Measurements from ENCODE around the gene CNTNAP3B. TPM values are rescaled to one million over a fixed set of nuclear protein-coding genes. Genes with fewer than 3 reads are reported as not detected.
"Not testable (repeated sequence)": the region's sequence is repeated elsewhere in the genome, so short reads cannot be mapped to it uniquely, and the experiment has no call there.

The CNTNAP3B gene
- total RNA-seq, 1 donor from 2014 or later = 22.8 TPM

DNA sequence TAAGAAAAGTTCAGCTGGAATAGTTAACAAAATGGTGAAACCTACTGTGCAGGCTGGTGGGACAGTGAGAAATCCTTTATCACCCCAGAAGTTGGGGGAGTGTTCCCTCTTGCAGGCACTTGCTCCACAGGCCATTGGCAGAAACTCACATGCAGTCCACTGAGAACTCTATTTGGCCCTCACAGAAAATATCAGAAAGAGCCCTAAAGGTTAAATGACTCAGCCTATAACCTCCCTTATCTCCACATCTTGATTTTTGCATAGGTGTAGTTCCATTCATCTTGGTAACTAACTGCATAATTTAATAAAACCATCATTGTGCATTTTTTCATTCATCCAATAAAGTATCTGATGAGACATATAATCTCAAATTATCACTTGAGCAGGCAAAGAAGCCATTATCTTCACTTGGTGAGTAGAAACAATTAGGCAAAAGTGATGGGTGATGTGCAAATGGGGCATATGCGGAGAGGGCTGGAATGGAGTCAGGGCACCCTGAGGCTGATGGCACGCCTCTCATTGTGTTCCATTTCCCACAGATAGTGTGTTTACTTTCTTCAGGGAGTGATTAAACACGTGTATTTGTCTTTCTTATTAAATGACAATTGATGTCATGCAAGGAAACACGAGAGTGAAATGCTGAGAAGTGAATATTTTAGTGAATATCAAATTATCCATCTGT, 45.2 kb downstream of the CNTNAP3B start:
- H3K9me3 Mint-ChIP-seq; H3K4me1 ChIP-seq; H3K4me1 Mint-ChIP-seq; H3F3A ChIP-seq (ENCODE audit: low read depth); H3K27me3 ChIP-seq; H3K27ac ChIP-seq; H3K27me3 Mint-ChIP-seq (ENCODE audit: insufficient read depth, low read depth); H3K79me2 ChIP-seq (ENCODE audit: low read depth); H3K4me3 ChIP-seq; H3K9me3 ChIP-seq (ENCODE audit: low read depth); H4K20me1 ChIP-seq (ENCODE audit: low read depth); H3K4me3 Mint-ChIP-seq; H3K9ac ChIP-seq; H3K27ac Mint-ChIP-seq; H3K36me3 Mint-ChIP-seq; DNase-seq (ENCODE audit: low spot score); H3K36me3 ChIP-seq; H2AFZ ChIP-seq (replicated peaks); H3K4me2 ChIP-seq: not testable (repeated sequence)

GRCh38 chr9:42080376-42080775, 48.9 kb downstream of the CNTNAP3B start:
- H3K9me3 Mint-ChIP-seq; H3K4me1 ChIP-seq; H4K20me1 ChIP-seq (ENCODE audit: low read depth); H3K4me3 Mint-ChIP-seq; H3K9ac ChIP-seq; H3K36me3 ChIP-seq; H2AFZ ChIP-seq (replicated peaks); H3K4me1 Mint-ChIP-seq; H3K4me3 ChIP-seq; H3K27me3 ChIP-seq; H3K27me3 Mint-ChIP-seq (ENCODE audit: insufficient read depth, low read depth); H3K36me3 Mint-ChIP-seq; H3F3A ChIP-seq (ENCODE audit: low read depth); H3K79me2 ChIP-seq (ENCODE audit: low read depth); H3K9me3 ChIP-seq (ENCODE audit: low read depth): not testable (repeated sequence)
- peak overlapping the region; percentile 66 for H3K27ac Mint-ChIP-seq
- TF ChIP-seq EZH2phosphoT487 (IDR thresholded peaks at IDR 0.05) = peak; percentile 45
- H3K4me2 ChIP-seq = peak overlapping the region; percentile 45
- DNase-seq (ENCODE audit: low spot score) = peak; percentile 80
- peak overlapping the region; percentile 85 for H3K27ac ChIP-seq

DNA sequence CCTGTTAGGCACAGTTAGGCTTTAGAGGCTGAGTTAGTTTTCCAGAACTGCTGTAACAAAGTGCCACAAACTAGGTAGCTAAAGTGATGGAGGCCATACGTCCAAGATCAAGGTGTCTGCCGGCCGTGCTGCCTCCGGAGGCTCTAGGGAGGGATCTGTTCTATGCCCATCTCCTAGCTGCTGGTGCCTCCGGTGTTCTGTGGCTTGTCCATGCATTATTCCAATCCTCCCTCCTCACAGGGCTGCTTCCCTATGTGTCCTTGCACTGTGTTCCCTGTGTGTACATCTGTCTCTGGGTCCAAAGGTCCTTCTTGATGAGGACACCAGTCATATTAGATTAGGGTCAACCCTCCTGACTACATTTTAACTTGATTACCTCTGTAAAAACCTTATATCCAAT, 54.4 kb downstream of the CNTNAP3B start:
- H3K79me2 ChIP-seq (ENCODE audit: low read depth); H3K36me3 ChIP-seq; H3K4me2 ChIP-seq; H3K4me1 Mint-ChIP-seq; H3K27ac Mint-ChIP-seq; DNase-seq (ENCODE audit: low spot score); H3K27me3 Mint-ChIP-seq (ENCODE audit: insufficient read depth, low read depth); H3F3A ChIP-seq (ENCODE audit: low read depth); H3K9ac ChIP-seq; H2AFZ ChIP-seq (replicated peaks); H4K20me1 ChIP-seq (ENCODE audit: low read depth); H3K27ac ChIP-seq; H3K4me1 ChIP-seq; H3K27me3 ChIP-seq; H3K36me3 Mint-ChIP-seq; H3K9me3 Mint-ChIP-seq; H3K4me3 ChIP-seq; H3K4me3 Mint-ChIP-seq; H3K9me3 ChIP-seq (ENCODE audit: low read depth): not testable (repeated sequence)

GRCh38 chr9:42071026-42071425, 58.2 kb downstream of the CNTNAP3B start:
- not testable (repeated sequence) for H2AFZ ChIP-seq (replicated peaks); DNase-seq (ENCODE audit: low spot score); H3K27ac ChIP-seq; H3K4me3 ChIP-seq; H3K27me3 Mint-ChIP-seq (ENCODE audit: insufficient read depth, low read depth); H3K9ac ChIP-seq; H3K4me3 Mint-ChIP-seq; H3F3A ChIP-seq (ENCODE audit: low read depth); H3K27me3 ChIP-seq; H3K36me3 ChIP-seq; H3K27ac Mint-ChIP-seq; H3K9me3 Mint-ChIP-seq; H4K20me1 ChIP-seq (ENCODE audit: low read depth); H3K4me1 ChIP-seq; H3K79me2 ChIP-seq (ENCODE audit: low read depth); H3K9me3 ChIP-seq (ENCODE audit: low read depth); H3K4me2 ChIP-seq; H3K36me3 Mint-ChIP-seq; H3K4me1 Mint-ChIP-seq

GRCh38 chr9:42070035-42070799, 59.0 kb downstream of the CNTNAP3B start:
- H3K9me3 ChIP-seq (ENCODE audit: low read depth); H3K4me1 ChIP-seq; H3K9ac ChIP-seq; H3K27me3 ChIP-seq; H3K4me2 ChIP-seq; H3F3A ChIP-seq (ENCODE audit: low read depth); H2AFZ ChIP-seq (replicated peaks); H4K20me1 ChIP-seq (ENCODE audit: low read depth); H3K36me3 ChIP-seq; H3K4me1 Mint-ChIP-seq; H3K27ac ChIP-seq; H3K27ac Mint-ChIP-seq; H3K79me2 ChIP-seq (ENCODE audit: low read depth); DNase-seq (ENCODE audit: low spot score); H3K27me3 Mint-ChIP-seq (ENCODE audit: insufficient read depth, low read depth); H3K4me3 Mint-ChIP-seq; H3K36me3 Mint-ChIP-seq; H3K4me3 ChIP-seq; H3K9me3 Mint-ChIP-seq: not testable (repeated sequence)

GRCh38 chr9:42053874-42054273, 75.4 kb downstream of the CNTNAP3B start:
- H4K20me1 ChIP-seq (ENCODE audit: low read depth); H3K27ac Mint-ChIP-seq; H3K9ac ChIP-seq; H2AFZ ChIP-seq (replicated peaks); H3K9me3 ChIP-seq (ENCODE audit: low read depth); H3K4me3 Mint-ChIP-seq; H3K79me2 ChIP-seq (ENCODE audit: low read depth); H3K4me1 ChIP-seq; H3K36me3 Mint-ChIP-seq; DNase-seq (ENCODE audit: low spot score); H3K27me3 ChIP-seq; H3K4me3 ChIP-seq; H3K4me1 Mint-ChIP-seq; H3K27me3 Mint-ChIP-seq (ENCODE audit: insufficient read depth, low read depth); H3K27ac ChIP-seq; H3K9me3 Mint-ChIP-seq; H3F3A ChIP-seq (ENCODE audit: low read depth); H3K4me2 ChIP-seq; H3K36me3 ChIP-seq: not testable (repeated sequence)

- H3K4me3 Mint-ChIP-seq; H2AFZ ChIP-seq (replicated peaks); H3K4me3 ChIP-seq; H3K4me1 Mint-ChIP-seq; H3K9ac ChIP-seq; H3K9me3 Mint-ChIP-seq; H3K27ac Mint-ChIP-seq; H3K9me3 ChIP-seq (ENCODE audit: low read depth); H4K20me1 ChIP-seq (ENCODE audit: low read depth); DNase-seq (ENCODE audit: low spot score); H3K36me3 ChIP-seq; H3F3A ChIP-seq (ENCODE audit: low read depth); H3K36me3 Mint-ChIP-seq; H3K4me1 ChIP-seq; H3K27ac ChIP-seq; H3K27me3 ChIP-seq; H3K4me2 ChIP-seq; H3K79me2 ChIP-seq (ENCODE audit: low read depth); H3K27me3 Mint-ChIP-seq (ENCODE audit: insufficient read depth, low read depth): not testable (repeated sequence)
These were observed 78.5 kb downstream of the CNTNAP3B start for GRCh38 chr9:42050701-42051100.

DNA sequence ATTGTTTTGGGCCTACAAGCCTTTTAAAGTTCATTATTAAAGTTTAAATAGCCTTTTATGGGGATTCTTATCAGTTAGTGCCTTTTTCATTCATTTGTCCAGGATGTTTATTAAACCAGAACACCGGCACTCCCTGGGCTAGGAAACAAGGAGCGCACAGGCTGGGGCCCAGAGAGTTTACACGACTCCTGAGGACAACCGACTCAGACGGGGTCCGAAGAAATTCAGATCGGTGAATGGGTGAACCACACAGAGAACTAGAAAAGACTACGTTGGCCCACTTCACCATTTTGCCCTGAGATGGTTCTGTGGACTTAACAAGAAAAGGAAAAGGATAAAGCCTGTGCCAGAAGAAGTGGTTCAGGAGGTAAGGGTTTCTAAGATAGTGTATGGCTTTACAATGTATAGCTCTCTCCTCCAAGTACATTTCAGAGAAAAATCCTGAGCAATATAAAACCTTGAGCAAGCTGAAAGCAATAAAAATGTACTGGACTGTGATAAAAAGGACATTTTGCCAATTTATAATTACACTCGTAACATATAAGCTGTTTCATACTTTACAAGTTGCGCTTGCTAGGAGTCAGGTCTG, 84.7 kb downstream of the CNTNAP3B start:
- not testable (repeated sequence) for H3K9ac ChIP-seq; H3K9me3 ChIP-seq (ENCODE audit: low read depth); H3K4me3 Mint-ChIP-seq; H3K27ac Mint-ChIP-seq; H3K79me2 ChIP-seq (ENCODE audit: low read depth); H3K4me3 ChIP-seq; H3K4me2 ChIP-seq; H3K4me1 Mint-ChIP-seq; DNase-seq (ENCODE audit: low spot score); H2AFZ ChIP-seq (replicated peaks); H3K36me3 ChIP-seq; H3K36me3 Mint-ChIP-seq; H3K27me3 Mint-ChIP-seq (ENCODE audit: insufficient read depth, low read depth); H4K20me1 ChIP-seq (ENCODE audit: low read depth); H3K9me3 Mint-ChIP-seq; H3K27me3 ChIP-seq; H3F3A ChIP-seq (ENCODE audit: low read depth); H3K4me1 ChIP-seq; H3K27ac ChIP-seq
